ENCODE measurements around the gene TDRD10.

TDRD10 gene

GRCh38 chr1:154503898-154504297, 1.9 kb downstream of the TDRD10 start:
- H3K4me3 ChIP-seq (replicated peaks; ENCODE audit: low read depth, low read length) = no peak overlapping the region
- no peak for TF ChIP-seq CTCF (IDR thresholded peaks at IDR 0.05; ENCODE audit: low read depth, low read length, missing control alignments)
- DNase-seq (ENCODE audit: extremely low read depth, low read depth) = no peak

GRCh38 chr1:154512760-154513159, 10.7 kb downstream of the TDRD10 start:
- no peak for TF ChIP-seq CTCF (IDR thresholded peaks at IDR 0.05; ENCODE audit: low read depth, low read length, missing control alignments)
- no peak for DNase-seq (ENCODE audit: extremely low read depth, low read depth)
- H3K4me3 ChIP-seq (replicated peaks; ENCODE audit: low read depth, low read length) = no peak overlapping the region

GRCh38 chr1:154514066-154514553, 12.1 kb downstream of the TDRD10 start:
- no peak for DNase-seq (ENCODE audit: extremely low read depth, low read depth)
- TF ChIP-seq CTCF (IDR thresholded peaks at IDR 0.05; ENCODE audit: low read depth, low read length, missing control alignments) = no peak

GRCh38 chr1:154517661-154518060, 15.6 kb downstream of the TDRD10 start:
- no peak for DNase-seq (ENCODE audit: extremely low read depth, low read depth)
- H3K4me3 ChIP-seq (replicated peaks; ENCODE audit: low read depth, low read length) = no peak overlapping the region
- TF ChIP-seq CTCF (IDR thresholded peaks at IDR 0.05; ENCODE audit: low read depth, low read length, missing control alignments) = no peak

More at GRCh38 chr1:154514066-154514553, 12.1 kb downstream of the TDRD10 start:
- H3K4me3 ChIP-seq (replicated peaks; ENCODE audit: low read depth, low read length) = no peak overlapping the region

- no peak overlapping the region for H3K4me3 ChIP-seq (replicated peaks; ENCODE audit: low read depth, low read length)
- DNase-seq (ENCODE audit: extremely low read depth, low read depth) = no peak
Measured at GRCh38 chr1:154519591-154519991, 17.6 kb downstream of the TDRD10 start.

GRCh38 chr1:154520333-154520732, 18.3 kb downstream of the TDRD10 start:
- TF ChIP-seq CTCF (IDR thresholded peaks at IDR 0.05; ENCODE audit: low read depth, low read length, missing control alignments) = no peak
- H3K4me3 ChIP-seq (replicated peaks; ENCODE audit: low read depth, low read length) = no peak overlapping the region
- DNase-seq (ENCODE audit: extremely low read depth, low read depth) = no peak

More at GRCh38 chr1:154519591-154519991, 17.6 kb downstream of the TDRD10 start:
- TF ChIP-seq CTCF (IDR thresholded peaks at IDR 0.05; ENCODE audit: low read depth, low read length, missing control alignments) = no peak

GRCh38 chr1:154521695-154522094, 19.7 kb downstream of the TDRD10 start:
- DNase-seq (ENCODE audit: extremely low read depth, low read depth) = no peak
- TF ChIP-seq CTCF (IDR thresholded peaks at IDR 0.05; ENCODE audit: low read depth, low read length, missing control alignments) = no peak
- no peak overlapping the region for H3K4me3 ChIP-seq (replicated peaks; ENCODE audit: low read depth, low read length)
